Ascending aorta (tissue), 2 donors: ENCODE data around the gene ENTPD5. TPM values are rescaled to one million over a fixed set of nuclear protein-coding genes. Genes with fewer than 3 reads are reported as not detected.

Experiments used
- DNase-seq, 2 donors: peaks; one replicate each; pipeline ENCODE4 v3.0.0-alpha.2; 2019; ENCODE audit warnings: low spot score in 2 of 2
- H3K27ac ChIP-seq, 2 donors: fragments of 200-600 bp; sonication (generic); one replicate each; pipeline ENCODE4 v1.5.1; 2016 to 2017; ENCODE audit warnings: mild to moderate bottlenecking in 1 of 2
- H3K27me3 ChIP-seq: fragments of 200-600 bp; sonication (generic); one replicate; pipeline ENCODE4 v1.5.1; 2017
- H3K36me3 ChIP-seq, 2 donors: fragments of 200-600 bp; sonication (generic); one replicate each; pipeline ENCODE4 v1.5.1; 2016
- H3K4me1 ChIP-seq, 2 donors: fragments of 200-600 bp; sonication (generic); one replicate each; pipeline ENCODE4 v1.5.1; 2016 to 2017; ENCODE audit warnings: mild to moderate bottlenecking in 1 of 2
- H3K4me3 ChIP-seq, 2 donors: fragments of 200-600 bp; sonication (generic); one replicate each; pipeline ENCODE4 v1.5.1; 2016 to 2017; ENCODE audit warnings: mild to moderate bottlenecking in 1 of 2
- H3K9me3 ChIP-seq, 2 donors: fragments of 200-600 bp; sonication (generic); one replicate each; pipeline ENCODE4 v1.5.1; 2016
- CTCF ChIP-seq, 3 experiments: fragments of 200-600 bp in 2 of 3; fragments of 450-650 bp in 1 of 3; sonication (generic) in 2 of 3; IDR thresholded peaks; one replicate each; pipeline ENCODE4 v1.5.1; 2016 to 2019; ENCODE audit warnings: antibody characterized with exemption in 3 of 3, mild to moderate bottlenecking in 1 of 3, moderate library complexity in 1 of 3
- intact Hi-C: fragments of 100-400 bp; cut with DNase I; formaldehyde crosslinking; loops from one replicate; pipeline ENCODE4 v1.15.1; 2023
- total RNA-seq: library from RNA; depleted of rRNA; stranded (reverse); fragments of >200 nt; gene quantifications from one replicate; pipeline ENCODE4 v1.1.0, GENCODE V29; 2016

ENTPD5 gene
- total RNA-seq, 1 donor from 2014 or later, result 2.6 TPM

- H3K4me3 ChIP-seq, result no peak overlapping the region
- H3K27me3 ChIP-seq, result no peaks in the 10 kb centered on the region
- DNase-seq, result no peak
- no peak overlapping the region for H3K27ac ChIP-seq
- no peak for TF ChIP-seq CTCF (IDR thresholded peaks at IDR 0.05)
- H3K36me3 ChIP-seq, result no peaks in the 10 kb centered on the region
- H3K4me1 ChIP-seq, result no peaks in the 10 kb centered on the region
- H3K9me3 ChIP-seq, result no peaks in the 10 kb centered on the region
- intact Hi-C loops, result no loop called here
These were observed 16.5 kb upstream of the ENTPD5 start for GRCh38 chr14:74035556-74035955.

GRCh38 chr14:74034572-74034971 is 15.5 kb upstream of the ENTPD5 start:
- Histone ChIP-seq H3K36me3 (no peaks in the 10 kb centered on the region), H3K4me3 (no peak overlapping the region), H3K27ac (no peak overlapping the region), H3K4me1 (no peaks in the 10 kb centered on the region), H3K27me3 (no peaks in the 10 kb centered on the region), H3K9me3 (no peaks in the 10 kb centered on the region)
- intact Hi-C loops, result no loop called here
- no peak for TF ChIP-seq CTCF (IDR thresholded peaks at IDR 0.05)
- DNase-seq, result no peak

DNA sequence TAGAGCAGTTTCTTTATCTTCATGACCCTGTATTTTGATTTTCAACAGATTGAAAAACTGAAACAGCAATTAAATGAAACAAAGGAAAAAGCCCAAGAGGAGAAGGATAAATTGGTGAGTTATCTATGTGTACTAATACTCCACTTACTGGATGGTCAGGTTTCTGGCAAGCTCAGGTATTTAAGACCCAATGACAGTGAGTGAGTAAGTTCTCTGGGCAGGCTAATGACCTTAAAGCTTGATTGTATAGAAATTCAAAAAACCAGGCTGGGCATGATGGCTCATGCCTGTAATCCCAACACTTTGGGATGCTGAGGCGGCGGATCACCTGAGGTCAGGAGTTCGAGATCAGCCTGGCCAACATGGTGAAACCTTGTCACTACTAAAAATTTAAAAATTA is 10.0 kb upstream of the ENTPD5 start:
- no peak for TF ChIP-seq CTCF (IDR thresholded peaks at IDR 0.05)
- H3K36me3 ChIP-seq, result no peaks in the 10 kb centered on the region
- intact Hi-C loops, result no loop called here
- no peaks in the 10 kb centered on the region for H3K9me3 ChIP-seq
- no peaks in the 10 kb centered on the region for H3K27me3 ChIP-seq
- no peak for DNase-seq
- no peak overlapping the region for H3K4me3 ChIP-seq
- no peak overlapping the region for H3K27ac ChIP-seq
- no peaks in the 10 kb centered on the region for H3K4me1 ChIP-seq

- intact Hi-C loops, result no loop called here
- Histone ChIP-seq H3K27me3 (no peaks in the 10 kb centered on the region), H3K9me3 (no peaks in the 10 kb centered on the region), H3K4me3 (no peak overlapping the region), H3K36me3 (no peaks in the 10 kb centered on the region), H3K27ac (no peak overlapping the region), H3K4me1 (peaks cover 2 to 7% of the 10 kb centered on the region in 2 donors)
- no peak for DNase-seq
- TF ChIP-seq CTCF (IDR thresholded peaks at IDR 0.05), result no peak
These were observed 3.3 kb upstream of the ENTPD5 start for GRCh38 chr14:74022346-74022745.

GRCh38 chr14:74019408-74020137 is 485 bp upstream of the ENTPD5 start:
- H3K36me3 ChIP-seq, result no peaks in the 10 kb centered on the region
- H3K4me3 ChIP-seq, result peak overlapping the region; percentile 82 to 97
- no peaks in the 10 kb centered on the region for H3K9me3 ChIP-seq
- no peak for DNase-seq
- peaks cover 2 to 7% of the 10 kb centered on the region in 2 donors for H3K4me1 ChIP-seq
- TF ChIP-seq CTCF (IDR thresholded peaks at IDR 0.05), result no peak
- H3K27me3 ChIP-seq, result no peaks in the 10 kb centered on the region
- H3K27ac ChIP-seq, result peak overlapping the region; percentile 95 to 99
- intact Hi-C loops, result loop anchor here (1.0 to 10.0 kb wide), 4 partner anchors 65 to 305 kb away; partner anchors contain the start of genes ALDH6A1, COQ6, FAM161B and LIN52
